ENCODE measurements around the gene ANO3.

Gene ANO3

DNA sequence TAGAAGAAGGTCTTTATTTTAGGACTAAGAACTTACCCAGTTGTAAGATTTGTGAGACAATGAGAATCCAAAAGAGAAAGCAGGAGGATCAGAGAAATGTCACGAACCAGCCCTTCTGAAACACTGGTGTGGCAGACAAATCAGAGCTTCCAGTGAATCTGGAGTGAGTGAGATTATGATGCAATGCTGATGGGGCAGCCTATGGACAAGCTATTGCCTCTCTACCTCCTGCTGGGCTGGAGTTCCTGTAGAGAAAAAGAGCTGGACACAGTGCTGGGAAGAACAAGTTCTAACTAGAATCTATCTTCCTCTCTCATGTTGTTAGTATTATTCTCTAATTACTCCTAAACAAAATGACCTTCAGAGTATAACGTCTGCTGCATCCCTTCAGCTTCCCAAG, 12.0 kb upstream of the ANO3 start:
- no peak overlapping the region for H3K4me3 ChIP-seq (ENCODE audit: low read length)
- DNase-seq (ENCODE audit: low read depth) = no peak
- TF ChIP-seq, protein P1, sequence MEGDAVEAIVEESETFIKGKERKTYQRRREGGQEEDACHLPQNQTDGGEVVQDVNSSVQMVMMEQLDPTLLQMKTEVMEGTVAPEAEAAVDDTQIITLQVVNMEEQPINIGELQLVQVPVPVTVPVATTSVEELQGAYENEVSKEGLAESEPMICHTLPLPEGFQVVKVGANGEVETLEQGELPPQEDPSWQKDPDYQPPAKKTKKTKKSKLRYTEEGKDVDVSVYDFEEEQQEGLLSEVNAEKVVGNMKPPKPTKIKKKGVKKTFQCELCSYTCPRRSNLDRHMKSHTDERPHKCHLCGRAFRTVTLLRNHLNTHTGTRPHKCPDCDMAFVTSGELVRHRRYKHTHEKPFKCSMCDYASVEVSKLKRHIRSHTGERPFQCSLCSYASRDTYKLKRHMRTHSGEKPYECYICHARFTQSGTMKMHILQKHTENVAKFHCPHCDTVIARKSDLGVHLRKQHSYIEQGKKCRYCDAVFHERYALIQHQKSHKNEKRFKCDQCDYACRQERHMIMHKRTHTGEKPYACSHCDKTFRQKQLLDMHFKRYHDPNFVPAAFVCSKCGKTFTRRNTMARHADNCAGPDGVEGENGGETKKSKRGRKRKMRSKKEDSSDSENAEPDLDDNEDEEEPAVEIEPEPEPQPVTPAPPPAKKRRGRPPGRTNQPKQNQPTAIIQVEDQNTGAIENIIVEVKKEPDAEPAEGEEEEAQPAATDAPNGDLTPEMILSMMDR (conservative IDR thresholded peaks at IDR 0.05; ENCODE audit: low read depth, low read length) = no peak

DNA sequence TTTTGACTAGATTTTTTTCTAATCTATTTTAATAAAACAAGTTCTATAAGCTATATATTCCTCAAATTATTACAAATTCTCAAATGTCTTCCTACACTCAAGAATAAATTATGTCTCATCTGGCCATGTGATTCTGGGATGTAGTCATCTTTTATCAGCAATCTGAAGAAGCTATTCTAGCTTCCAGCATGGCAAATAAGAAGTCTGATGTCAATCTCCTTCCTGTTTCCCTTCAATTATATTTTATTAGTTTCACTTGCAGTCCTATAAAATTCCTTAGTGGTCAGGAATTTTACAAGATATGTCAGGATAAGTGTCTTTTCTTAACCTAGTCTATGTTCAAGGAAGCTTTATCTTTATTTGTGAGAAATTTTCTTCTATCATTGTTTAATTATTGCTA, 10.4 kb upstream of the ANO3 start:
- no peak overlapping the region for H3K4me3 ChIP-seq (ENCODE audit: low read length)
- TF ChIP-seq, protein P1 (conservative IDR thresholded peaks at IDR 0.05; ENCODE audit: low read depth, low read length) = no peak
- DNase-seq (ENCODE audit: low read depth) = no peak

DNA sequence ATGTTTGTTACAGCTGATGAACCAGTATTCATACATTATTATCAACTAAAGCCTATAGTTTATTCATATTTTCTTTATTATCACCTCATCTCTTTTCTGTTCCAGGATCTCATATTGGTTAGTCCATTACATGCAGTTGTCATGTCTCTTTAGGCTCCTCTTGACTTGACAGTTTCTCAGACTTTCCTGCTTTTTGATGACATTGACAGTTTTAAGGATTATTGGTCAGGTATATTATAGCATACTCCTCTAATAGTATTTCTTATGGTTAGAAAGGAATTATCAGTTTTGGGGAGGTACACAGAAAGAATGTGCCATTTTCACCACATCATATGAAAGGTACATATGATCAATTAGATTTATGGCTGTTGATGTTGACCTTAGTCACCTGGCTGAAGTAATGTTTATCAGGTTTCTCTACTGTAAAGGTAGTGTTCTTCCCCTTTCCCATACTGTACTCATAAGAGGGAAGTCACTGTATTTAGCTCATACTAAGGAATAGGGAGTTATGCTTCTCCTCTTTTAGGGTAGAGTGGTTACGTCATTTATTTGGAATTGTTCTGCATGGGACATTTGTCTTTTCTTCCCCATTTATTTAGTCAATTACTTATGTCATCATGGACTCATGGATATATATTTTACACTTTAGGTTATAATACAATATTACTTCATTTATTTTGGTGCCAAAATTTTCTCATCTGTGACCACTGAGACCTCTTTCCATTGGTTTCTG, 9.4 kb upstream of the ANO3 start:
- no peak for DNase-seq (ENCODE audit: low read depth)
- TF ChIP-seq, protein P1 (conservative IDR thresholded peaks at IDR 0.05; ENCODE audit: low read depth, low read length) = no peak
- no peak overlapping the region for H3K4me3 ChIP-seq (ENCODE audit: low read length)

DNA sequence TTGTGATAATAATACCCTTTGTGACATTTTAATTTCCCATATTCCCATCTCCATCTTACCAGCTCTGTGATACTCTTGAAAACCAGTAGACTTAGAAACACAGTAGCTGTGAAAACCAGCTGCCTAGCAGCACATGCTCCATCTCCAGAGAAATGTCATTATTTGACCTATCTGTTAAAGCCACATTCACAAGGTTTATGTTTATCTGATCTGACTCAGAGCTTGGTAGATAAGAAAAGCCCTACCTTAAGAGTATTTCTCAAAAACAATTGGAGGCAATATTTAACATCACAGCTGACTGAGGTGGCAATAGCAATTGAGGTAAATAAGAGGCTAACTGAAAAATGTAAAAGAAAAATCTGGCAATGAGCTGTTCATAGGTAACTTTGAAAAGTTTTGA, 8.1 kb upstream of the ANO3 start:
- no peak for DNase-seq (ENCODE audit: low read depth)
- H3K4me3 ChIP-seq (ENCODE audit: low read length) = no peak overlapping the region
- TF ChIP-seq, protein P1 (conservative IDR thresholded peaks at IDR 0.05; ENCODE audit: low read depth, low read length) = no peak

DNA sequence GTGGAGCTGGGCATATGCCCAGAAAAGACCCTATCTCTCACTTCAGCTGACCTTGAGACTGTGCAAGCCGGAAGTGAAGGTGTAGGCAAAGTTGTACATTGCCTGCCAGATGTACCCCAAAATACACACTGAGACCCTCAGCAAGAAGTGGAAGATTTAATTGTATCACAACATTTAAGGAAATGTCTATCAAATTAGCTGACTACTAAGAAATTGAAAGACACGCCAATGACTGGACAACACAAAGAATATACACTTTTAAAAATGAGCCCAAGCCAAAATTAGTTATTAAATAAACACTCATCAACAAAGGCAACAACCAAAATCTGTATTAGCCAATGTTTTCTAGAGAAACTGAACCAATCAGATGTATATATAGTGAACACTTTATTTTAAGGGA, 7.7 kb upstream of the ANO3 start:
- TF ChIP-seq, protein P1 (conservative IDR thresholded peaks at IDR 0.05; ENCODE audit: low read depth, low read length) = no peak
- no peak for DNase-seq (ENCODE audit: low read depth)
- H3K4me3 ChIP-seq (ENCODE audit: low read length) = no peak overlapping the region

DNA sequence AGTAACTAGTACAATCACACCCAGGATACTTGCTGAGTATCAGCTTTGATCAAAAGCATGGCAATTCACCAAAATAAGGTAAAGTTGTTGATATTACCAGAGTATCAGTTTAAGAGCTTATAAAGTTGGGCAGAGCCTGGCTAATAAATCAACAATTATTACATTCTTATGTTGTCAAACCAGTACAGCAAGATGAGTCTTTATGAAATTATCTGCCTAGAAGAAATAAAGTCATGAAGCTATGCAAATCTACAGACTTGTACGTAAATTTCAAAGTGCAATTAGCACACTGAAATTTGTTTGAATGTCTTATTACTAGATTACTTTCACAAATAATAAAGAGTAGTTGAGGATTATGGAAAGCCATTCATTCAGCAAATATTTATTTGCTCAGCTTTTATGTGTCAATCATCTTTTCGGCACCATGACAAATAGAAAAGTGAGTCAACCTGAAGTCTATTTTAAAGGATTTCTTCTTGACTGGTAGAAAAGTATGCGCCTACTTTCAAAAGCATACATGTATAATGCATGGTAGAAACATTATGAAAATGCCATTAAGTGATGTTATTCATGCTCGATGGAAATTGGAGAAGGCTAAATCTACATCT, 5.0 kb upstream of the ANO3 start:
- DNase-seq (ENCODE audit: low read depth) = no peak
- no peak overlapping the region for H3K4me3 ChIP-seq (ENCODE audit: low read length)
- TF ChIP-seq, protein P1 (conservative IDR thresholded peaks at IDR 0.05; ENCODE audit: low read depth, low read length) = no peak

DNA sequence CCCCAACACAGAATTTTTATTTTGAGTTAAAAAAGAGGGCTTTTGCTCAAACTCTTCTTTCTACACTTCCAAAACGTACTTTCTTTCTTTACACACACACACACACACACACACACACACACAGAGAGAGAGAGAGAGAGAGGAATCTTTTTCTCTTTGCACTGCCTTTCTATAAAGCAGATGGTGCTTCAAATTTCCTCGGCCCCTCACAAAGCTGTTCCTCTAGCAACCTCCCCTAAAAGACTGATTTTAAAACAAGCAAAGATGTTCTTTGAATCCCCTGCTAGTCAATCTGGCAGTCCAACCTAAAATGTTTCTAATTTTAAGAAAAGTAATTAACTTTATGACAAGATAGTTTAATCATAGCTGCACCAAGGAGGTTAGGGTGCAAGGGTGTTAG, 2.7 kb upstream of the ANO3 start:
- TF ChIP-seq, protein P1 (conservative IDR thresholded peaks at IDR 0.05; ENCODE audit: low read depth, low read length) = no peak
- DNase-seq (ENCODE audit: low read depth) = no peak
- H3K4me3 ChIP-seq (ENCODE audit: low read length) = no peak overlapping the region

Data from retinal pigment epithelial cell (primary cell).